ENCODE measurements around the gene IQCK.
"Not testable (repeated sequence)": the region's sequence is repeated elsewhere in the genome, so short reads cannot be mapped to it uniquely, and the experiment has no call there.

IQCK gene, protein sequence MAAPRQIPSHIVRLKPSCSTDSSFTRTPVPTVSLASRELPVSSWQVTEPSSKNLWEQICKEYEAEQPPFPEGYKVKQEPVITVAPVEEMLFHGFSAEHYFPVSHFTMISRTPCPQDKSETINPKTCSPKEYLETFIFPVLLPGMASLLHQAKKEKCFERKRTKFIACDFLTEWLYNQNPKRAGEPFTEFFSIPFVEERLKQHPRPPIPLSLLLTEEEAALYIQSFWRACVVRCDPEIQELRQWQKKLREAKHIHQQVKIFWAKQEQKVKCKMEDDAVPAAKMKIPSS

DNA sequence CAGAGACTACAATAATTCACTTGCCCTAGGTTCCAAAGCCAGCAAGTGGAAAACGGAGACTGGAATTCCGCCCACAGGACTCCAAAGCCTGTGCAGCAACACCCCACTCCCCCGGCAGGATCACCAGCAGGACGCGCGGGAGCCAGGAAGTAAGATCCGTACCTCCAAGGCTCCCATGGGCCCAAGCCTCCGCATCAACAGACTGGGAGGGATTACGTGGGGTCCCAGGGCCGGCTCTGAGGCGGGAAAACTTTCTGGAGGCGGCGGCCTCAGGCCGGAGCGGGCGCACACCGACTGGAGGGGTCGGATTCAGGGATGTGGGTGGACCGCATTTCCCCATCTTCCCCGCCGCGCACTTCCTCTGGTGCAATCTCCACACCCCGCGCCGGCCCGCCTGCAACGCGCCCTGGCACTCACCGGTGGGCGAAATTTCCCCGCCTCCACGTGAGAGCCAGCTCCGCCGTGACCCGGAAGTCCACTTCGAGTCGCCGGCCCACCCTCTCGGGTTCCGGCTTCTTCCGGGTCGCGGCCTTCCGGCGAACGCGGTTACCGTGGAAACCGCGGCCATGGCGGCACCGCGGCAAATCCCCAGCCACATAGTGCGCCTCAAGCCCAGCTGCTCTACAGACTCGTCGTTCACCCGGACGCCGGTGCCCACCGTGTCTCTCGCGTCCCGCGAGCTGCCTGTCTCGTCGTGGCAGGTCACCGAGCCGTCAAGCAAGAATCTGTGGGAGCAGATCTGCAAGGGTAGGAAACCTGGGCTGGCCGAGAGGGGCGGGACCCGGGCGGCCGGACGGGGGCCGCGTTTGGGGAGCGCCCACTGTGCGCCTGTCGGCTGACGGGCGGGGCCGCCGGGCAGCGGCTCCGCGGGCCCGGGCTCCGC is at the start of gene IQCK, which contains the start of gene KNOP1:
IQCK (plus strand) TSS at position 531 of the 883 bp plus-strand sequence; CDS start at position 567, 36 bp downstream.
KNOP1 (minus strand) TSS at position 487 of the 883 bp plus-strand sequence. CDS start 3,192 bp downstream, outside the sequence.
- DNase-seq = peak; percentile 88

DNA sequence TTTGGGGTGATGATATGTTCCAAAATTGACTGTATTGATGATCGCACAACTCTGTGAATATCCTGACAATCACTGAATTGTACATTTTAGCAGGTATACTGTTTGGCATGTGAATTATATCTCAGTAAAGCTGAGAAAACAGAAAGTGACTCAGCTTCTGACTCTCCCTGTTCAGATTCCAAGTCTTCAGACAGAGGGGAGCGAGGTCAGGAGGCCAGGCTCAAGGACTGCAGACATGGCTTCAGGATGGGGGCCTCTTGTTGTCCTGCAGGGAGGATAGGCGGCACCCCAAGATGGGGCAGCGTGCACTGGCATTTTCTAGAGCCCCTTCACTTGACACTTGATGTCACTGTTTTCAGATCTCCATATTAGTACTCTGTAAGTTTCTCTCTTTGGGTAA is 45.7 kb upstream of the IQCK start:
- no peak for DNase-seq

DNA sequence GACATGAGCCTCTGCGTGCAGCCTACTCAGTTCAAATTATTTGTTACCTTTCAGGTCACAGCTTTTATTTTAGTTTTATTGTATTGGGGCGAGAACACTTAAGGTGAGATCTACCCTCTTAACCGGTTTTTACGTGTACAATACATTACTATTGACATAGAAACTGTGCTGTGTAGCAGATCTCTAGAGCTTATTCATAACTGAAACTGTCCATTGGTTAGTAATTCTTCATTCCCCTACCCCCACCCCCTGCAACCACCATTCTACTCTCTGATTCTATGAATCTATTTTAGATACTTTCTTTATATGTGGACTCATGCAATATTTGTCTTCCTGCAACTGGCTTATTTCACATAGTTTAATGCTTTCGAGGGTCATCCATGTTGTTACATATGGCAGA is 43.6 kb upstream of the IQCK start:
- no peak for DNase-seq

DNA sequence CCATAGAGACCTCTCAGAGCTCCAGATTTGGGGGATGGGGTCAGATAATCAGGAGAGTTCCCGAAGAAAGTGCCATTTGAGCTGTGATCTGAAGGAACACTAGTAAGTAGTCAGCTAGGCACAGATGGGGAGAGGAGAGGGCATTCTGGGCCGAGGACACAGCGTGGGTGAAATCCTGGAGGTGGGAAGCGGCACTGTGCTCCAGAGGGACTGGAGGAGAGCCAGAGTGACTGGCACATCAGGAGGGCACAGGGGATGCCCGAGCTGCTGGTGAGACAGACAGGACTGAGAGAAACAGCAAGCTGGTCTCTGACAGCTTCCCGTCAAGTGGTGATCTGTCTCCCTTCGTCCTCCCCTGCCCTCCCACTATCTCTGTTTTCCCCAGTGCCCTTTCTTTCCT is 40.7 kb upstream of the IQCK start:
- no peak for DNase-seq

DNA sequence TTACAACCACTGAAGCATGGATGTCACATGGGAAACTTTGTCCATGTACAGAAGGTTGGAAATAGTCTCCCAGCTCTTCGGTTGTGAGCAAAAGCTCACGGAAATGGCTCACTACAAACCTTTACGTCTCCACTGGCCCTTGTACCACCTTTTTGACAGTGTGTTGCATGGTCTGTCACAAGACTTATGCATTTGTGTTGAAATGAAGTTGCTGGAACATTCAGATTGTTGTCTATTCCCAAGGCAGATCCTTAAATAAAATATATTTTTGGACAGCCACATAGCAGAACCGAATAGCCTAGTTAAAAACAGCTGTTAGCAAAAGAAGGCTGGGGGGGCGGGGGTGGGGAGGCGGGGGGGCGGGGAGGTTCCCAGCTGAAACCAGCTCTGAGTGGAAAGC is 39.3 kb upstream of the IQCK start:
- no peak for DNase-seq

DNA sequence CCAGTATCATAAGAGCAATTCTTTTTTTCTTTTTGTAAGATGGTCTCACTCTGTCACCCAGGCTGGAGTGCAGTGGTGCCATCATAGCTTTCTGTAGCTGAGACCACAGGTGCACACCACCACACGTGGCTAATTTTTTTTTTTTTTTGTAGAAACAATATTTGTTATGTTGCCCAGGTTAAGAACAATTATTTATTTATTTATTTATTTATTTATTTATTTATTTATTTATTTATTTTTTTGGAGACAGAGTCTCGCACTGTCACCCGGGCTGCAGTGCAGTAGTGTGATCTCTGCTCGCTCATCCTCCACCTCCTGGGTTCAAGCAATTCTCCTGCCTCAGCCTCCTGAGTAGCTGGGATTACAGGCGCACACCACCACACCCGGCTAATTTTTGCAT is 38.8 kb upstream of the IQCK start:
- not testable (repeated sequence) for DNase-seq

DNA sequence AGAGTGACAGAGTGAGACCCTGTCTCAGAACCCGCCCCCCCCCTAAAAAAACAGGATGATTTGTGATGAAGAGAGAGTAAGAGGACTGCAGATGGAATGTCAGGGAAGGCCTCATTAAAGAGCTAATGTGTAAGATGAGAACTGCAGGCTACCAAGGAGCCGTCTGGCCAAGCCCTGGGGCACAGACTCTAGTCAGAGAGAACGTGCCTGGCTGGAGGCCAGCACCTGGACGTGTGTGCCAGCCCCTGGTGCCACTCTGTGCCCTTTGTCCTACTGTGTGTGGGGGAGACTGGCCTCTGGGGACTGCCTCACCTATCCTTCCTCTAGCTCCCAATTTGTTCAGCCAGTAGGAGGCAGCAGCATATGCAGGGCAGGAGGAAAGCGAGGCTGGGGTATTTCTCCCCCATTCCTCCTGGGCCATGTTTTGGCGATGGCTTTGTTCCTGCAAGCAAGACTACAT is 37.2 kb upstream of the IQCK start:
- no peak for DNase-seq

DNA sequence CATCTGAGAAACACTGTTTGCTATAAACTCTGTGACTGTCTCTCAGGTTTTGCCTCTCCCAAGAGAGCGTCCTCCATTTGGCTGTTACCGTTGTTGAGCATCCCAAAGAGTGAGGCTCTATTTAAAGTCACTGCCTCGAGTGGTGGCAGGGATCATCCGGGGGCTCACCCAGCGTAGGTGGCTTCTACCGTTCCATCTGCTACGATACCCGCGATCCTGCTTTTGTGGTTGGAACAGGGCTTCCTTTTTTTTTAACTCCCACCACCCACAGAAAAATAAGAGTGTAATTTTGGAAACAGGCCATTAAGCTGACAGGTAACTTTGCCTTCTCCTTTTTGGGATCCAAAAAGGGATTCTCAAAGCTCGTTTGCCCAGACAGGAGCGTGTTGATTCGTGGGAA is 36.4 kb upstream of the IQCK start:
- no peak for DNase-seq

DNA sequence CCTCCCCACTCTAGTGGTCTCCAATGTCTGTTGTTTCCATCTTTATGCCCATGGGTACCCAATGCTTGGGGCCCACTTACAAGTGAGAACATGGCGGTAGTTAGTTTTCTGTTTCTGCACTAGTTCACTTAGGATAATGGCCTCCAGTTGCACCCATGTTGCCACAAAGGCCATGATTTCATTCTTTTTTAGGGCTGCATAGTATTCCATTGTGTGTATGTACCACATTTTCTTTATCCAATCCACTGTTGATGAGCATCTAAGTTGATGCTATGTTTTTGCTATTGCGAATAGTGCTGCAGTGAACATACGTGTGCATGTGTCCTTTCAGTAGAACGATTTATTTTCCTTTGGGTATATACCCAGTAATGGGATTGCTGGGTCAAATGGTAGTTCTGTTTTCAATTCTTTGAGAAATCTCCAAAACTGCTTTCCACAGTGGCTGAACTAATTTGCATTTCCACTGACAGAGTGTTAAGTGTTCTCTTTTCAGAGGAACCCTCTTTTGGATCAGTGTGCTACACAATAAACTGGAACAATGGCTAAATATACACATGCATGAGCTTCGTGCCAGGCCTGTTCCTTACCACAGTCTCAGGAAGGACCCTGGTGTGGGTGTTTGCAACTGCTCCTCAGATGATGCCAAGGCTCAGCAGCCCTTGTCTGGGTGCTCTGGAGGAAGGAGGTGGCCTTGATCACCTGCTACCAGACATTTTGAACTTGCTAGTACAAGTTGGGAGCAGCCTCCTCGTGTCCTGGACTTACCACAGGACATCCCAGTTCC is 34.4 kb upstream of the IQCK start:
- no peak for DNase-seq

DNA sequence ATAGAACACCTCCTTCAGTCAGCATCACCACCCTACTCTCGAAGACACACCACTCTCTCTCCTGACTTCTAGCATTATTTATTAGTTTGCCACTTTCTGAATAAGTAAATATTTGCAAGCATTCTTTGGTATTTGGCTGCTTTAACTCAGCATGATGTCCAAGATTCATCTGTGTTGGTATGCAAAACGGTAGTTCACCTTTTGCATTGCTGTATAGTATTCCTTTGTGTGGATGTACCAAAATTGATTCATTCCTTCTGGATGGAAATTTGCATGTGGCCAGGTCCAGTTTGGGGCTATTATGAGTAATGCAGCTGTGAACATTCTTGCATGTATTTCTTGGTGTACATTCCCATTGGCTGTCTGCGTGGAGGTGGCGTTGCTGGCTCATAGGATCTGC is 32.9 kb upstream of the IQCK start:
- no peak for DNase-seq

DNA sequence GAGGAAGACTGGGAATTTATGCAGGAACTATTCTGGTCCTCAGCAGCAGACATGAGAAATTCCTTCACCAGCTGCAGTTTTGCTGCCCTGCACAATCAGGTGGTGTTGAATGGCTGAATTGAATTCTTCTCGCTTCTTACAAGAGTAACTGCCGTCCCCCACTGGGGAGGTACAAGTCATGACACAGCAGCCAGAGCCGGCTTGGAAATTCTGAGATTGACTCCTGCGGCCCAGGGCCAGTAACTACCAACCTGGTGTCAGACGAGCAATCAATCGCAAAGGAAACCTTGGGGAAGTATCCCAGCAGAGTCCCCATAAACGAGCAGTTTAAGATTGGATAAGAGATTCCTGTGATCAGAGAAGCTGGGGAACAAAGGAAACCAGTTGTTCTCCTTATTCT is 30.8 kb upstream of the IQCK start:
- DNase-seq = no peak

DNA sequence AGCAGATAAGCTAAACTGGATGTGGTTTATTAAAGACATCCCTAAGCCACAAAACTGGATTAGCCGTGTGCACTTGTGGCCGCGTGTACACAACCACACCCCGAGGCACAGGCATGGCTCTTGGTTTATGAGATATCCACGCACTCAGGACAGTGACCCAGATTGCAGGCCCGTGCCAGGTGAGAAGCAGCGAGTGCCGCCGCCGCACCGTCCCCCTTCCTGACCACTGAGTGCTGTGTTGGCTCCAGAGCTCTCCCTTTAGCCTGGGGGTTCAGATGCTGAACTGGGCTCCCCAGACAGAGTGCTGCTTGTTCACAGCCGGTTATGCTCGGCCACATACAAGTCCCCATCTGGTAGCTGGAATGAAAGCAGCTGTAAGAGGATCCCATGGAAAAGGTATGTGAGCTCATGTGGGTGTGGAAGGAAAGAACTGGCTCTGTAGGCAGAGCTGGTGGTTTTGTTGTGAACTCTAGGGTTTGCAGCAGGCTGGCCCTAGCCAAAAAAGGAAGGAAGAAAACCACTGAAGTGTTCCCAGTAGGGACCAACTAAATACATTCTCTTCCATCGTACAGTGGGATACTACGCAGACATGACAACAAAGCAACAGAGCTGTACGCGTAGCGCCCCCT is 29.6 kb upstream of the IQCK start:
- no peak for DNase-seq

DNA sequence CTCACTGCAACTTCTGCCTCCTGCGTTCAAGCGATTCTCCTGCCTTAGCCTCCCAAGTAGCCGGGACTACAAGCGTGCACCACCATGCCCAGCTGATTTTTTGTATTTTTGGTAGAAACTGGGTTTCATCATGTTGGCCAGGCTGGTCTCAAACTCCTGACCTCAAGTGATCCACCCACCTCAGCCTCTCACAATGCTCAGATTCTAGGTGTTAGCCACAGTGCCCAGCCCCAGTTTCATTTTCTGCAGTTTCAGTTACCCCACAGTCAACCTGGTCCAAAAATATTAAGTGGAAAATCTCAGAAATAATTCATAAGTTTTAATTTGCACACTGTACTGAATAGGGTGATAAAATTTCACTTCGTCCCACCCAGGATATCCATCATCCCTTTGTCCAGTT is 28.7 kb upstream of the IQCK start:
- no peak for DNase-seq

DNA sequence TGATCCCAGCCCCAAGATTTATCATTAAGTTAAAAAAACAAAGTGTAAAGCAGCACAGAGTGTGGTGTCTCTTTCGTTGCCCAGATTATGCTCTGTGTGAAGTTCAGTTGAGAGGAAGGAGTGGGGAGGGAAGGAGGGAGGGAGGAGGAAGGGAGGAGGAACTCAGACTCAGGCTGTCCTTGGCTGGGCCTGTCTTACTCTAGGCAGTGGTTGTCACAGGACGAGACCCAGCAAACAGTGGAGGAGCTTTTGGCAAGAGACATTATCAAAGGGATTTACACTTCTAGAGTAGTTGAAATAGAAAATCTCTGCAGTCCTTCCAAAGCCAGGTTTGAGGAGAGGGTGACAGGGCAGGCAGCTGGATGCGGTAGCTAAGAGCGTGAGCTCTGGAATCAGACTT is 27.9 kb upstream of the IQCK start:
- DNase-seq = no peak

DNA sequence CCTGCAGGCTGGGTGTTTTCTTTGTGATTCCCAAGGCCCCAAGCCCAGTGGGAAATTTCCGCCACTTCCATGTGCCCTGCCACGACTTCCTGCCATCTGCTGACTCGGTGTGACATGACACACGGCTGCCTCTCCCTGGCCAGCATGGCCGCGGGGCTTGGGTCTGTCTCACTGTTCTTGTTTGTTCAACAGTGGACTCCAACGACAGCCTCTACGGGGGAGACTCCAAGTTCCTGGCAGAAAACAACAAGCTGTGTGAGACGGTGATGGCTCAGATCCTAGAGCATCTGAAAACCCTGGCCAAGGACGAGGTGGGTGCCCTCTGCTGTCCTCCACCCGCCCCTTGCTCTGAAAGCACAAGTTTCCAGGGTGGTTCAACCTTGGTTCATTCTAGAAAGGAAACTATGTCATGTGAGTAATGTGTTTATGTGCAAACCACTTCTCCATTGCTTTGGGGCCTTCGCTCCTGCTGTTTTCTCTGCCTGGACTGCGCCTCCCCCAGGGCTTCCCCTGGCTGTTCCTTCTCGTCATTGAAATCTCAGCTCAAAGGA is 26.8 kb upstream of the IQCK start:
- no peak for DNase-seq

DNA sequence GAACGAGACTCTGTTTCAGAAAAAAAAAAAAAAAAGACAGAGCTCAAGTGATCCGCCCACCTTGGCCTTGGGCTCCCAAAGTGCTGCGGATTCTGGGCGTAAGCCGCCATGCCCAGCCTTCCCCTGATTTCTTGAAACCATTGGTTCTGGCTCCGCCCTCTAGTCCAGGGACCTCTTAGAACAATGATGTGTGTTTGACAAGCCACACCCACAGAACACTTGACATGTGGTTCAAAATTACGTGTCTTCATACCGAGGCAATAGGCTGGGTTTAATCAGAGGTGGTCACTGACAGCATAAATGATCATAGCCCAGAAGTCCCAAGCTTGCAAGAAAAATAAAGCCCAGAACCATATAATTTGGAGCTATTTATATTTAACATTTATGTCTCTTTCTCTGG is 23.1 kb upstream of the IQCK start:
- DNase-seq = no peak

DNA sequence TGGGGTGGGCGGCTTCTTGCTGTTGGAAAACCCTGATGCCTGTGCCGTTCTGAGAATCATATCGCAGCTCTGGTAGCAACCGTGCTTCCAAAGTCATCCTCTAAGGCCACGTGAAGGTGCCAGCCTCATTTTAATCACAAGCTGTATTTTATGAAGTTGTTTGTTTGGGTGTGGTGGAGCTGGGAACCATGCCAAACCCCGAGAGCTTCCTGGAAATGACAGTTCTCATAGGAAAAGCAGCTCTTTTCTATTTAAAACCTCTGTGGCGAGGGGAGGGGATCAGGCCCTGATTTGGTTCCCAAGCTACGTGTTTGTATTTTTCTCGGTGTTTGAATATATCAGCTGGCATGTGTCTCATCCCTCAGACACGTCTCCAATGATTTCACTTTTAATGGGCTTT is 21.7 kb upstream of the IQCK start:
- DNase-seq = peak; percentile 63

DNA sequence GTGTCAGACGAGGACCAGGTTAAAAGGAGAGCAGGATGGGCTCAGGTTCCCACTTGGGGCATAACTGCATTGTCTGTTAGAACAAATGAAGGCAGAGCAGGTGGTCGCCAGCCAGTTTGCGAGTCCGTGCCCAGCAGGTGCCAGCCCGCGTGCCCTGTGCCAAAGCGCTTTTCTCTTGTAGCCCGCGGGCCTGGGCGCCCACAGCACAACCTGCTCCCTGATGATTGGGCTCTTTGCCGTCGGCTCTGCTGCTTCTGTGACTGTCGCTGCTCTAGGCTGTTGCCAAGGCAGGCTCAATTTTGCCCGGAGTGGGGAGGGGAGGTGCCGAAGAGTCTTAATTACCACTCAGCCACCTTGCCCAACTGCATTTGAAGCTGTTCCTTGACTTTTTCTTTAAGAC is 21.1 kb upstream of the IQCK start:
- no peak for DNase-seq

DNA sequence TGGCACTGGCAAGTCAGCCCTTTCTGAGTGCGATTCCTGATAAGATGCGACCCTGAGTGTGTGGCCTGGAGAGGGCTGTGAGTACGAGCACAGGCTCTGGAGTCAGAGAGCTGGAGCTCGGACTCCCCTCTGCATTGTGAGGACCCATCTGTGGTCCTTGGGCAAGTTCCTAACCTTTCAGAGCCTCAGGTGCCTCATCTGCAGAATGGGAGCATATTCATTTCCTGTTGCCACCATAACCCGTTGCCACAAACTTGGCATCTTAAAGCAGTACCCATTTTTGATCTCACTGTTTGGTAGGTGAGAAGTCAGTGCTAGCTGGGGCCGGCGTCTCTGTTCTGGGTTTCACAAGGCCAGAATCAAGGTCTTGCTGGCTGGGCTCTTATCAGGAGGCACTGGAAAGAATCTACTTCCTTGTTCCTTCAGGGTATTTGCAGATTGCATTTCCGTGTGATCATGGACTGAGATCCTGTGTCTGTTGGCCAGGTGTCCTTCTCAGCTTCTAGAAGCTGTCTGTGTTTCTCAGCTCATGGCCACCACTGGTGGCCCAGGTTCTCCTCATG is 20.2 kb upstream of the IQCK start:
- DNase-seq = no peak

DNA sequence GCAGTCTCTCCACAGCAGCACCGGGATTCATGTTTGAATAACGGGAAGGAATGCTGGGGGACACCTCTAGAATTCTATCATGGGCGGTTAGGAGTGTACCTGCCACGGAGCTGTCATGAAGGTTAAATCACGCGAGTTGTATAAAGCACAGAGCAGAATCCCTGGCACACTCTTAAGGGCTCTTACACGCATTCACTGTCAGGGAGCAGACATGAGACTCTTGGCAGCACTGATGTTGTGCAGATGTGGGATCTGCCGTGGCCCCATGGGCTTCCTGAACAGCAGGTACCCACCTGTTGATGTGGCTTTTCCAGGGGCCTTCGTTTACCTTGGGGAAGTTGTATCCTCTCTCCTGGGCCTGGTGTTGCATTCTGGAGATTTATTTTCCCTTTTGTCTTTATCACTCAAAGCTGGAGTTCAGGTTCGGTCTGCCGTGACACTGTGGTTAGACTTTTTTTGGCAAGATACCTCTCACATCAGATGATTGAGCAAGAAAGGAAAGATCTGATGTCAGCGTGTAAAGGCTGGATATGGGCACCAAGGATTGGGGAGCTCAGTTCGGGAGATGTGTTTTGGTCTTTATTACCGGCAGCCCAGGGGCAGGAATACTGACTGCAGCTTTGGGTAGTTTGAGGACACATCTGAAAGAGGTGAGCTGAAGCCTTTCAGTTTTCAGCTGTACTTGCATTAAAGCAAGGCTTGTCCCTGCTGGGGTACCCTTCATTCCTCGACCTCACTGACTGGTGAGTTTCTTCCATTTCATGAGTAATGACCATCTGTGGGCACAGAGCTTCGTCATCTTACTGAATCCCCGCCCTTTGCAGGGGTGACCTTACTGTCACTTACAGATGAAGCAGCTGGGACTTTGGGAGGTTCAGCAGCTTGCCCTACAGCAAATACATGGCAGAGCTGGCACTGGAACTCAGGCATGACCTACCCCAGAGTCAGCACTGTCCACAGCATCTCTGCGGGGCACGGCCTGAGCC is 19.3 kb upstream of the IQCK start:
- DNase-seq = no peak

DNA sequence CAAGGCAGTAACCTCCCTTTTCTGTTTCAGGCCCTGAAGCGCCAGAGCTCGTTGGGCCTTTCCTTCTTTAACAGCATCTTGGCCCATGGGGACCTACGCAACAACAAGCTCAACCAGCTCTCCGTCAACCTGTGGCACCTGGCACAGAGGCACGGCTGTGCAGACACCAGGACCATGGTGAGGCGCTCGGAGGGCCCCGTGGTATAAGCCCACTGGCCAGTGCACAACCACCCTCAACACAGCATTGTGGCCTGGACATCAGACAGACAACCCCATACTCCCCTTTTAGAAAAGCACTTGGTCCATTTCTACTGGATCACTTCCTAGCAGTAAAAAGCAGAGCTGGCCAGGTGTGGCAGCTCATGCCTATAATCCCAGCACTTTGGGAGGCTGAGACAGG is 18.6 kb upstream of the IQCK start:
- DNase-seq = no peak
